PC-9 (cell line): ENCODE measurements around the gene SDHC. TPM values are rescaled to one million over a fixed set of nuclear protein-coding genes. Genes with fewer than 3 reads are reported as not detected.
"Not testable (repeated sequence)": the region's sequence is repeated elsewhere in the genome, so short reads cannot be mapped to it uniquely, and the experiment has no call there.

Source experiments
- BruUV-seq: library from RNA; stranded (reverse); fragments of 400-500 nt; replicated peaks from 2 replicates; lab custom pipeline; 2021; lab: Mats Ljungman, UMichigan
- CTCF ChIA-PET: fragments of 300-600 bp; sonication (Branson Sonifier 250); formaldehyde crosslinking; loops from one replicate; lab custom pipeline; 2022; ENCODE audit warnings: antibody characterized with exemption; lab: Charles Lee
- POLR2A ChIA-PET: fragments of 300-600 bp; sonication (Branson Sonifier 250); formaldehyde crosslinking; loops from one replicate; lab custom pipeline; 2022; ENCODE audit warnings: antibody characterized with exemption; ENCODE audit not compliant: unreplicated experiment; lab: Charles Lee
- DNase-seq, 2 experiments: peaks; one replicate each; pipeline versions ENCODE4 v3.0.0 to v3.0.0-alpha.2; 2015 to 2022; ENCODE audit warnings: mixed read lengths in 1 of 2
- H2AFZ ChIP-seq: fragments of 200-600 bp; sonication (generic); 2 replicates; pipeline ENCODE4 v1.8.1; 2017; ENCODE audit warnings: antibody characterized with exemption
- H3F3A ChIP-seq: fragments of 200-600 bp; sonication (generic); 2 replicates; pipeline ENCODE4 v1.8.1; 2017; ENCODE audit warnings: antibody characterized with exemption, mild to moderate bottlenecking, low read depth; ENCODE audit not compliant: insufficient read depth
- H3K27ac ChIP-seq: fragments of 200-600 bp; sonication (generic); 2 replicates; pipeline ENCODE4 v1.6.1; 2016; ENCODE audit warnings: mixed run types
- H3K27me3 ChIP-seq: fragments of 200-600 bp; sonication (generic); 2 replicates; pipeline ENCODE4 v1.6.1; 2016; ENCODE audit warnings: low read depth, mixed run types; ENCODE audit not compliant: insufficient read depth
- H3K36me3 ChIP-seq: fragments of 200-600 bp; sonication (generic); 2 replicates; pipeline ENCODE4 v1.6.1; 2016; ENCODE audit warnings: low read depth, mixed run types
- H3K4me1 ChIP-seq: fragments of 200-600 bp; sonication (generic); replicated peaks from 2 replicates; pipeline ENCODE4 v1.6.1; 2016; ENCODE audit warnings: mixed run types; ENCODE audit not compliant: insufficient read depth
- H3K4me2 ChIP-seq: fragments of 200-600 bp; sonication (generic); 2 replicates; pipeline ENCODE4 v1.6.1; 2017; ENCODE audit warnings: mixed run types
- H3K4me3 ChIP-seq: fragments of 200-600 bp; sonication (generic); 2 replicates; pipeline ENCODE4 v1.6.1; 2016; ENCODE audit warnings: mixed run types
- H3K79me2 ChIP-seq: fragments of 200-600 bp; sonication (generic); 2 replicates; pipeline ENCODE4 v1.6.1; 2017; ENCODE audit warnings: low read depth, mixed run types
- H3K9me2 ChIP-seq: fragments of 200-600 bp; sonication (generic); 2 replicates; pipeline ENCODE4 v1.8.1; 2017; ENCODE audit warnings: mild to moderate bottlenecking; ENCODE audit not compliant: insufficient read depth
- H3K9me3 ChIP-seq: fragments of 200-600 bp; sonication (generic); 2 replicates; pipeline ENCODE4 v1.8.1; 2016; ENCODE audit warnings: low read depth; ENCODE audit not compliant: insufficient read depth
- H4K20me1 ChIP-seq: fragments of 200-600 bp; sonication (generic); 2 replicates; pipeline ENCODE4 v1.8.1; 2017; ENCODE audit not compliant: insufficient read depth
- EZH2 ChIP-seq: fragments of 200-600 bp; sonication (generic); IDR thresholded peaks from 2 replicates; pipeline ENCODE4 v1.8.0; 2017; ENCODE audit warnings: antibody characterized with exemption, low read depth
- intact Hi-C: fragments of 100-400 bp; cut with micrococcal nuclease; formaldehyde crosslinking; loops from one replicate; pipeline ENCODE4 v1.10.0; 2022; ENCODE audit not compliant: unreplicated experiment
- total RNA-seq: library from RNA; stranded (reverse); gene quantifications from 2 replicates; pipeline ENCODE4 v1.2.3, GENCODE V29; 2021
- TF ChIP-seq, protein P1 (sequence below): fragments of 200-600 bp; sonication (generic); conservative IDR thresholded peaks from 2 replicates; pipeline ENCODE4 v1.6.1; 2017; ENCODE audit warnings: mixed run types, antibody characterized with exemption, mild to moderate bottlenecking, moderate library complexity

SDHC gene
- total RNA-seq, 1 experiment from 2014 or later = 215 TPM

DNA sequence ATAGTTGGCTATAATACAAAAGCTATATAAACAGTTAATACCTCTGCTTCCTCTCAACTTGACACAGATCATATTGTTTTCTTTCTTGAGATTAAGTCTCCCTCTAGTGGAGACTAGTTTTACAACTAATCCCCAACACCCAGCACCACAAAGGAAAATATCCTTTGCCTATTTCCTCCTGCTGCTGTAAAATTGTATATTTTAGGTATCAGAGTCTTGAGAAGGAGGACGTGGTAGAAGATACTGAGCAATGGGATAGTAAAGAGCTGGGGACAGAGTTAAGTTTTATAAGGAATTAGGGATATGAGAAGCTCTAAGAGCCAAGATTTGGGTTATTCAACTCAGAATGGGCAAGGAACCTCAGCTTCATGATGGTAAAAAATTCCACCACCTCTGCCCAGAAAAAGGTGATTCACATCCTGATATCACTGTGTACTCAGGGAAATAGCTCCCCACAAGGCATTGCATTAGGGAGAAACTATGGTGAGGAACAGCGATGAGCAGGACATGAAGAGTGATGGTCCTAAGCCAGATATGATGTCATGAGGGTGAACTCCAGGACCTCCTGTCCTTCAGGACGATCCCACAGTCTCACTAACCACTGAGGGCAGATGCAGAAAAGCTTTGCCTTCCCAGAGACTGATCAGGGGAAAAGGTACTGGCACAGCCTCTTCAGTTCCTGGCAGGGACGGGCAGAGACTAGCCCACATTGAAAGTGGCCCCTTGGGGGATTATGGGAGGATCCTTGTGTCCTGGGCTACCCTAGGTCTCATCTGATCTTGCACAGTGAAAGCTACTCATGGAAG lies 68.2 kb downstream of the SDHC start:
- H4K20me1 ChIP-seq = no peaks in the 10 kb centered on the region
- H3K27me3 ChIP-seq = no peaks in the 10 kb centered on the region
- peak overlapping the region; percentile 79 for H3K4me2 ChIP-seq
- no peaks in the 10 kb centered on the region for H3K79me2 ChIP-seq
- H3K36me3 ChIP-seq = no peaks in the 10 kb centered on the region
- peak overlapping the region; percentile 72 for H3K27ac ChIP-seq
- no TSS peak for BruUV-seq
- no peak for TF ChIP-seq EZH2
- TF ChIP-seq, protein P1, sequence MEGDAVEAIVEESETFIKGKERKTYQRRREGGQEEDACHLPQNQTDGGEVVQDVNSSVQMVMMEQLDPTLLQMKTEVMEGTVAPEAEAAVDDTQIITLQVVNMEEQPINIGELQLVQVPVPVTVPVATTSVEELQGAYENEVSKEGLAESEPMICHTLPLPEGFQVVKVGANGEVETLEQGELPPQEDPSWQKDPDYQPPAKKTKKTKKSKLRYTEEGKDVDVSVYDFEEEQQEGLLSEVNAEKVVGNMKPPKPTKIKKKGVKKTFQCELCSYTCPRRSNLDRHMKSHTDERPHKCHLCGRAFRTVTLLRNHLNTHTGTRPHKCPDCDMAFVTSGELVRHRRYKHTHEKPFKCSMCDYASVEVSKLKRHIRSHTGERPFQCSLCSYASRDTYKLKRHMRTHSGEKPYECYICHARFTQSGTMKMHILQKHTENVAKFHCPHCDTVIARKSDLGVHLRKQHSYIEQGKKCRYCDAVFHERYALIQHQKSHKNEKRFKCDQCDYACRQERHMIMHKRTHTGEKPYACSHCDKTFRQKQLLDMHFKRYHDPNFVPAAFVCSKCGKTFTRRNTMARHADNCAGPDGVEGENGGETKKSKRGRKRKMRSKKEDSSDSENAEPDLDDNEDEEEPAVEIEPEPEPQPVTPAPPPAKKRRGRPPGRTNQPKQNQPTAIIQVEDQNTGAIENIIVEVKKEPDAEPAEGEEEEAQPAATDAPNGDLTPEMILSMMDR = peak; percentile 83
- H3K4me3 ChIP-seq = peak overlapping the region; percentile 28; the same call in 1 of the 2 replicates
- CTCF ChIA-PET = interaction anchor here (0.5 to 1.5 kb wide), 9 partner anchors 17 to 699 kb away, joined by 3 to 9 read pairs (median 4); partner anchors contain the start of gene TOMM40L
- no peaks in the 10 kb centered on the region for H3K9me2 ChIP-seq
- peak overlapping the region; percentile 66 for H2AFZ ChIP-seq
- POLR2A ChIA-PET = interaction anchor here (0.6 to 0.7 kb wide), 2 partner anchors 171 to 203 kb away, joined by 3 to 4 read pairs; no protein-coding TSS in a partner anchor
- no peaks in the 10 kb centered on the region for H3K9me3 ChIP-seq
- intact Hi-C loops = loop anchor here (1.0 to 5.0 kb wide), 4 partner anchors 156 to 700 kb away; partner anchors contain the start of gene TOMM40L
- DNase-seq = peak in 1 of 2 experiments; percentile 78
- peaks cover 23% of the 10 kb centered on the region for H3K4me1 ChIP-seq
- H3F3A ChIP-seq = peaks cover 26% of the 10 kb centered on the region; the same call in 1 of the 2 replicates

DNA sequence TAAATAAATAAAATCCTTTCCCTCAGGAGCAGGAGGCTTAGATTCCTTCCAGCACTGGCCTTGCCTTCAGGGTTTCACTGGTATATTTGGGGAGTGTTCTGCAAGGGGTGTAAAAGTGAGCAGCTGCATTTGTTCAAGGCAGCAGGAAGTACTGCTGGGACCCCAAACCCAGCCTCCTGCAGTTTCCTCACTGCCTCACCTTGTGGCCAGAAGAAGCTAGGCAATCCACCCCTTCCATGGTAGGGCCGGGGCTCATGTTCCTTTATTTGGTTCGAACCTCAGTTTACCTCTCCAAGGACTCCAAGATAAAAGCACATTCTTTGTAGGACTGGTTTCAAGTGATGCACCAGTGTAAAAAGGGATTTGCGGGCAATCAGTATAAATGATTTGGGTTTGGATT lies 74.5 kb downstream of the SDHC start:
- no peak overlapping the region; the same call in 1 of the 2 replicates for H3K4me3 ChIP-seq
- no peaks in the 10 kb centered on the region for H3K9me3 ChIP-seq
- ChIA-PET CTCF (no interaction called here), POLR2A (no interaction called here)
- H3F3A ChIP-seq = peaks cover 16% of the 10 kb centered on the region; the same call in 1 of the 2 replicates
- no peaks in the 10 kb centered on the region for H3K79me2 ChIP-seq
- no TSS peak for BruUV-seq
- no peak for DNase-seq
- H4K20me1 ChIP-seq = no peaks in the 10 kb centered on the region
- peak overlapping the region; percentile 88; the same call in 1 of the 2 replicates for H3K4me2 ChIP-seq
- H3K27me3 ChIP-seq = no peaks in the 10 kb centered on the region
- intact Hi-C loops = no loop called here
- H3K27ac ChIP-seq = no peak overlapping the region
- H2AFZ ChIP-seq = no peak overlapping the region
- no peaks in the 10 kb centered on the region for H3K9me2 ChIP-seq
- peaks cover 18% of the 10 kb centered on the region for H3K4me1 ChIP-seq
- no peaks in the 10 kb centered on the region for H3K36me3 ChIP-seq
- no peak for TF ChIP-seq EZH2
- TF ChIP-seq, protein P1 = no peak

DNA sequence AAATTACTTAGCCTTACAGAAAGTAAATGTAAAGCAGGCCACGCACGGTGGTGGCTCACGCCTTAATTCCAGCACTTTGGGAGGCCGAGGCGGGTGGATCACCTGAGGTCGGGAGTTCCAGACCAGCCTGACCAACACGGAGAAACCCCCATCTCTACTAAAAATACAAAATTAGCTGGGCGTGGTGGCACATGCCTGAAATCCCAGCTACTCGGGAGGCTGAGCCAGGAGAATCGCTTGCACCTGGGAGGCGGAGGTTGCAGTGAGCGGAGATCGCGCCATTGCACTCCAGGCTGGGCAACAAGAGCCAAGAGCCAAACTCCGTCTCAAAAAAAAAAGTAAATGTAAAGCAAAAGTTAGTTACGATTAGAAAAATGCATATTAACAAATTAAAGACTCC lies 75.0 kb downstream of the SDHC start:
- H3K36me3 ChIP-seq, H3K27me3 ChIP-seq, DNase-seq, H3K9me3 ChIP-seq, H4K20me1 ChIP-seq, H3K9me2 ChIP-seq, intact Hi-C loops, H3K79me2 ChIP-seq: not testable (repeated sequence)
- H2AFZ ChIP-seq = peak overlapping the region; percentile 95
- peak overlapping the region; percentile 88 for H3K4me2 ChIP-seq
- TSS peak; percentile 93 for BruUV-seq
- H3K27ac ChIP-seq = peak overlapping the region; percentile 61
- ChIA-PET CTCF (interaction anchor here (0.9 kb wide), 1 partner anchor 191 kb away, joined by 3 read pairs; no protein-coding TSS in a partner anchor), POLR2A (interaction anchor here (0.6 kb wide), 2 partner anchors 360 to 1273 kb away, joined by 3 read pairs; partner anchors contain the start of gene DUSP12)
- peak overlapping the region; percentile 70 for H3K4me3 ChIP-seq
- H3F3A ChIP-seq = peaks cover 16% of the 10 kb centered on the region; the same call in 1 of the 2 replicates
- peaks cover 17% of the 10 kb centered on the region for H3K4me1 ChIP-seq
